B cell (primary cell): ENCODE data around the gene CFAP77. TPM values are rescaled to one million over a fixed set of nuclear protein-coding genes. Genes with fewer than 3 reads are reported as not detected.

ENCODE experiments used
- ATAC-seq: fragments of 200-7000 bp; cut with Tn5 transposase; one replicate; pipeline ENCODE4 v1.10.0; 2021; ENCODE audit warnings: low read depth, mild to moderate bottlenecking, moderate number of reproducible peaks, moderate library complexity
- CTCF ChIA-PET: fragments of 350-600 bp; sonication (Branson Sonifier 250); formaldehyde crosslinking; loops from one replicate; lab custom pipeline; 2021; ENCODE audit warnings: antibody characterized with exemption, inconsistent platforms; lab: Charles Lee
- POLR2A ChIA-PET: fragments of 350-600 bp; sonication (Branson Sonifier 250); formaldehyde crosslinking; loops from one replicate; lab custom pipeline; 2021; ENCODE audit warnings: antibody characterized with exemption; lab: Charles Lee
- DNase-seq: peaks from one replicate; pipeline ENCODE4 v3.0.0; 2013
- H2AFZ ChIP-seq: 2 replicates; pipeline ENCODE4 v1.6.1; 2012; ENCODE audit warnings: mild to moderate bottlenecking, low read depth, low read length; ENCODE audit not compliant: insufficient read depth, poor library complexity, severe bottlenecking
- H3K27ac ChIP-seq, 2 donors: 1 replicate in 1 of 2; 2 replicates in 1 of 2; pipeline ENCODE4 v1.5.1; 2012 to 2013; ENCODE audit warnings: low read length in 2 of 2, mild to moderate bottlenecking in 2 of 2, moderate library complexity in 1 of 2
- H3K27me3 ChIP-seq, 4 experiments: fragments of 200-600 bp in 1 of 4; sonication (generic) in 1 of 4; replicated peaks in 1 of 4; 1 replicate in 2 of 4; 2 replicates in 2 of 4; pipeline versions ENCODE4 v1.6.1 to v1.7.0; 2013 to 2016; ENCODE audit warnings: low read length in 3 of 4, mild to moderate bottlenecking in 2 of 4, mixed read lengths in 1 of 4, moderate library complexity in 1 of 4; ENCODE audit not compliant: insufficient read depth in 4 of 4, control insufficient read depth in 3 of 4; ENCODE audit errors: control extremely low read depth in 1 of 4
- H3K36me3 ChIP-seq, 2 experiments: replicated peaks in 1 of 2; 1 replicate in 1 of 2; 2 replicates in 1 of 2; pipeline versions ENCODE4 v1.6.1 to v1.7.1; 2013; ENCODE audit warnings: low read length in 1 of 2; ENCODE audit not compliant: insufficient read depth in 2 of 2, control insufficient read depth in 1 of 2; ENCODE audit errors: control extremely low read depth in 1 of 2, extremely low read depth in 1 of 2
- H3K4me1 ChIP-seq, 2 donors: fragments of 200-600 bp in 1 of 2; sonication (generic) in 1 of 2; 1 replicate in 1 of 2; 2 replicates in 1 of 2; pipeline versions ENCODE4 v1.5.1 to v1.6.1; 2013 to 2017; ENCODE audit warnings: low read length in 2 of 2; ENCODE audit not compliant: control insufficient read depth in 2 of 2, insufficient read depth in 2 of 2
- H3K4me2 ChIP-seq: replicated peaks from 2 replicates; pipeline ENCODE3; 2012; ENCODE audit warnings: mild to moderate bottlenecking, low read depth, low read length; ENCODE audit not compliant: poor library complexity, severe bottlenecking
- H3K4me3 ChIP-seq, 5 experiments: fragments of 200-600 bp in 1 of 5; sonication (generic) in 1 of 5; 1 replicate in 3 of 5; 2 replicates in 2 of 5; pipeline versions ENCODE4 v1.5.1 to v1.7.0; 2011 to 2016; ENCODE audit warnings: low read length in 4 of 5, mild to moderate bottlenecking in 4 of 5, low read depth in 2 of 5, control low read depth in 1 of 5, moderate library complexity in 1 of 5; ENCODE audit not compliant: insufficient read depth in 1 of 5; ENCODE audit errors: control extremely low read depth in 1 of 5, extremely low read depth in 1 of 5
- H3K79me2 ChIP-seq: fragments of 200-600 bp; sonication (generic); one replicate; pipeline ENCODE4 v1.6.0; 2016; ENCODE audit warnings: low read length; ENCODE audit not compliant: control insufficient read depth, insufficient read depth
- H3K9ac ChIP-seq: fragments of 200-600 bp; sonication (generic); 2 replicates; pipeline ENCODE4 v1.6.1; 2017; ENCODE audit warnings: mild to moderate bottlenecking, low read length, moderate library complexity
- H3K9me3 ChIP-seq, 3 donors: one replicate each; pipeline versions ENCODE4 v1.6.1 to v1.7.1; 2013; ENCODE audit warnings: low read length in 2 of 3; ENCODE audit not compliant: control insufficient read depth in 2 of 3, insufficient read depth in 1 of 3; ENCODE audit errors: control extremely low read depth in 1 of 3
- H4K20me1 ChIP-seq: 2 replicates; pipeline ENCODE4 v1.6.0; 2012; ENCODE audit warnings: mild to moderate bottlenecking, low read length; ENCODE audit not compliant: insufficient read depth, control insufficient read depth, poor library complexity, severe bottlenecking
- H3K27ac Mint-ChIP-seq: one replicate; pipeline ENCODE4 v1.8.0; 2021; ENCODE audit warnings: mixed read lengths
- H3K27me3 Mint-ChIP-seq: one replicate; pipeline ENCODE4 v1.8.0; 2021; ENCODE audit warnings: mixed read lengths
- H3K4me1 Mint-ChIP-seq: one replicate; pipeline ENCODE4 v1.8.0; 2021; ENCODE audit warnings: mixed read lengths
- H3K4me3 Mint-ChIP-seq: one replicate; pipeline ENCODE4 v1.8.0; 2021; ENCODE audit warnings: mixed read lengths
- H3K9me3 Mint-ChIP-seq: one replicate; pipeline ENCODE4 v1.8.0; 2022; ENCODE audit warnings: mixed read lengths; ENCODE audit not compliant: insufficient read depth
- CTCF ChIP-seq: fragments of 200-600 bp; IDR thresholded peaks from one replicate; pipeline ENCODE4 v1.8.0; 2022; ENCODE audit warnings: antibody characterized with exemption, mild to moderate bottlenecking
- EZH2 ChIP-seq: IDR thresholded peaks from 2 replicates; pipeline ENCODE4 v1.6.1; 2012; ENCODE audit warnings: borderline replicate concordance, low read depth, mild to moderate bottlenecking, moderate library complexity, low read length; ENCODE audit not compliant: insufficient read depth, poor library complexity, severe bottlenecking
- WGBS: methylation state at CpG from one replicate; pipeline ENCODE4 v1.1.5; 2013; ENCODE audit warnings: missing lambda C conversion rate; ENCODE audit not compliant: insufficient coverage; 5-methylcytosine and 5-hydroxymethylcytosine counted together
- intact Hi-C: fragments of 100-400 bp; cut with micrococcal nuclease; formaldehyde crosslinking; loops from one replicate; pipeline ENCODE4 v1.10.0; 2022
- polyA plus RNA-seq: library from polyadenylated mRNA; depleted of rRNA; stranded (reverse); fragments of >200 nt; gene quantifications from 2 replicates; pipeline ENCODE4 v1.2.3, GENCODE V29; 2012
- total RNA-seq, 2 donors: library from RNA; stranded (reverse); fragments of 120-200 nt in 1 of 2; gene quantifications; 1 replicate in 1 of 2; 2 replicates in 1 of 2; pipeline versions ENCODE4 v1.2.3 to v1.2.4, GENCODE V29; 2013 to 2022

CFAP77 gene
- total and polyA plus RNA-seq, 2 donors (not counting 1 experiment from before 2014, with no cell fraction given) = not detected

GRCh38 chr9:132543251-132543650, 133.2 kb downstream of the CFAP77 start:
- no peaks in the 10 kb centered on the region for H3K9me3 ChIP-seq
- H3K4me1 ChIP-seq = peaks cover 3 to 8% of the 10 kb centered on the region in 2 donors
- CTCF ChIA-PET = no interaction called here
- peaks cover 5% of the 10 kb centered on the region for H3K4me1 Mint-ChIP-seq
- TF ChIP-seq EZH2 (no peak), CTCF (no peak)
- no peak overlapping the region for H3K27ac Mint-ChIP-seq
- DNase-seq (no peak), ATAC-seq (no peak)
- no peak overlapping the region for H3K4me3 ChIP-seq
- no peaks in the 10 kb centered on the region for H3K36me3 ChIP-seq
- H4K20me1 ChIP-seq = no peaks in the 10 kb centered on the region
- no peak overlapping the region for H3K9ac ChIP-seq
- no peak overlapping the region for H3K27ac ChIP-seq
- H3K9me3 Mint-ChIP-seq = no peaks in the 10 kb centered on the region
- whole genome bisulfite sequencing = 100% methylated on average over 4 of the region's 4 CpGs
- intact Hi-C loops = no loop called here
- no peak overlapping the region for H3K4me2 ChIP-seq
- H3K4me3 Mint-ChIP-seq = no peak overlapping the region
- POLR2A ChIA-PET = no interaction called here
- H3K79me2 ChIP-seq = no peaks in the 10 kb centered on the region
- no peak overlapping the region for H2AFZ ChIP-seq
- peaks cover 0 to 23% (median 0%) of the 10 kb centered on the region in 4 experiments for H3K27me3 ChIP-seq
- peaks cover 23% of the 10 kb centered on the region for H3K27me3 Mint-ChIP-seq

DNA sequence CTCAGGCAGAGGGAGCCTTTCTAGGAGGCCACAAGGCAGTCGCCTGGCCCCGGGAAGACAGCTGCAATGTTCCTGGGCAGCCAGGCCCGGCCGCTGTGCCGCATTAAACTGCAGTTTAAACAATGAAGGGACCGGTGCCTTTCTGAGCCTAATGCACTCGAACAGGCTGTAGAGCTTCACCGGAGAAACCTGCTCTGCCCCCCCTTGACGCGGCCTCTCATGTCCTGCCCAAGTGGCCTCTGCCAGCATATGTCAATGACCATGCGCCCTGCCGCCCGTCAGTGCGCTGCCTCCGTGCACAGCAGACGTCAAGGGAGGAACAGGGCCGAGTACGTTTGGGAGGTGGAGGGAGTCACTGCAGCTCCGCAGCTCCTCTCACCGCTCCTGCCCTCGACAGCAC, 133.9 kb downstream of the CFAP77 start:
- H3K4me3 ChIP-seq = no peak overlapping the region
- H3K27ac Mint-ChIP-seq = no peak overlapping the region
- peaks cover 3 to 8% of the 10 kb centered on the region in 2 donors for H3K4me1 ChIP-seq
- H3K27me3 Mint-ChIP-seq = peaks cover 23% of the 10 kb centered on the region
- H3K4me2 ChIP-seq = no peak overlapping the region
- no peak overlapping the region for H2AFZ ChIP-seq
- H3K9me3 Mint-ChIP-seq = no peaks in the 10 kb centered on the region
- no peak overlapping the region for H3K4me3 Mint-ChIP-seq
- H3K9ac ChIP-seq = no peak overlapping the region
- no peaks in the 10 kb centered on the region for H3K9me3 ChIP-seq
- ChIA-PET CTCF (no interaction called here), POLR2A (no interaction called here)
- H3K27ac ChIP-seq = no peak overlapping the region
- no peaks in the 10 kb centered on the region for H3K79me2 ChIP-seq
- H3K36me3 ChIP-seq = no peaks in the 10 kb centered on the region
- H3K4me1 Mint-ChIP-seq = peaks cover 5% of the 10 kb centered on the region
- WGBS = 85% methylated on average over 14 of the region's 21 CpGs
- H3K27me3 ChIP-seq = peaks cover 0 to 23% (median 0%) of the 10 kb centered on the region in 4 experiments
- ATAC-seq (no peak), DNase-seq (no peak)
- H4K20me1 ChIP-seq = no peaks in the 10 kb centered on the region
- TF ChIP-seq EZH2 (no peak), CTCF (no peak)
- intact Hi-C loops = no loop called here
